GM18520 (cell line): Measurements from ENCODE around the gene ITSN1.

Experiments
- ATAC-seq: cut with Tn5 transposase; IDR thresholded peaks from one replicate; pipeline ENCODE4 v1.9.1; 2021; ENCODE audit not compliant: unreplicated experiment

ITSN1 gene

DNA sequence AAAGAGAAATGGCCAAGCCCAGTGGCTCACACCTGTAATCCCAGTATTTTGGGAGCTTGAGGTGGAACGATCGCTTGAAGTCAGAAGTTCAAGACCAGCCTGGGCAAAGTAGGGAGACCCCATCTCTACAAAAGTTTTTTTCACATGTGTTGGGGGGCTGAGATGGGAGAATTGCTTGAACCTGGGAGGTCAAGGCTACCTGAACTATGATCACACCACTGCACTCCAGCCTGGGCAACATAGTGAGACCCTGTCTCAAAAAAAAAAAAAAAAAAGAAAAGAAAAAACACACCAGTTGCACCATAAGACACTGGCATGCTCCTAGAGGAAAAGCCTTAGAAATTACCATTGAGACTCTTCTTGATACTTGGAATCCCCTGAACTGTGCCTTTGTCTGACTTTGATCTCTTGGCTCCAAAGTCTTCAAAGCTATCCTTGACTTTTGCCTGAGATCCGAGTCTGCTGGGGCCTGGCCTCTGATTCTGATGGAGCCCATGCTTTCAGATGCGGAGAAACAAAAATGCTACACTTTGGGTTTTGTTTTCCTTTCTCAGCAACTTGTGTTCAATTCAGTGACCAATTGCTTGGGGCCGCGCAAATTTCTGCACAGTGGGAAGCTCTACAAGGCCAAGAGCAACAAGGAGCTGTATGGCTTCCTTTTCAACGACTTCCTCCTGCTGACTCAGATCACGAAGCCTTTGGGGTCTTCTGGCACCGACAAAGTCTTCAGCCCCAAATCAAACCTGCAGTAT is 239.6 kb downstream of the ITSN1 start:
- no peak for ATAC-seq

DNA sequence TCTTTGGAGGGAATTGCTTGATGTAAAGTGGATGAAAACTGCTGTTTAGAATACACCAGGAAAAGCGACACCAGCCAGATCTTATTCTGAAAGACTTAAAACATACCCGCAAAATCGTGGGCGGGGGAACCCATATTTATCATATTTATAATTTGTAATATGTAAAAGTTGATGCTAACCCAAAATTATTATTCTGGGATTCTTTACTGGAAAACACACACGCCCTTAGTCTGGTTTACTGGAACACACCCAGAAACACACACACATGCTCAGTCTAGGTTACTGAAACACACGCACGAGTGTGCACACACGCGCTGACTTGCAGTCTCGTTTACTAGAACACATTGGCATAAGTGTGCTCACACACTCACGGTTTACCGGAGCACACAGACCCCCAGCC is 240.8 kb downstream of the ITSN1 start:
- ATAC-seq, result no peak

DNA sequence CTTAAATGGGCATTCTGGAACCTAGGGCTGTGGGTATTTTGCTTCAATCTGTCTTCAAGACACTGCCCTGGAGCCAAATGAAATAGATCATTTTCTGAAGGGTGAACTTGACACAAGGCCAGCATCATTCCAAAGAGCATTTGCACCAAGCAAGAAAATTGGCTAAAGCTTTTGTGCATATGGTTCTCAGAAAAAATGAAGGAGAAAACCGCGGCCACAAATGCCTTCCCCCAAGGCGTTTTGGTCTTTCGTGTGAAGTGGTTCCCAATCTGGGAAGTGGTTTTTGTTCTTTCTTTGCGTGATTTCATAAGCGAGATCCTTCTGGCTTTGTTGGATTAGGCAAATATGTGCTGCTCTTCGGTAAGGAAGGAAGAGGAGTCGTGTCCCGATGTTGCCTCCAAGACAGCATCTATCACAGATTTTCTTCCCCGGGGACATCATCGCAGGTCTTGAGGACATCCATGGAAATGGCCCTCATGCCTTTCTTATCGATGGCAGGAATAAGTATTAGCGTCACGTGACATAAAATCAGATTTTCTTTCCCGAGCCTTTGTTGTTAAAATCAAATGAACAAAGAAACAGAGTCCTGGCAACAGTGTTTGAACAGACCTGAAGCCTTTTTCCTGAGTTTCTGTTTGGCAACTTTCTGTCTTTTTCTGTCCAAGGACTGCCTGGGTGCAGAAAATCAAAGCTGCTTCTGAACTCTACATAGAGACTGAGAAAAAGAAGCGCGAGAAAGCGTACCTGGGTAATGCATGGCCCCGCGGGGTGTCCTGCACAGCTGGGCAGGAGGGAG is 242.3 kb downstream of the ITSN1 start:
- no peak for ATAC-seq

DNA sequence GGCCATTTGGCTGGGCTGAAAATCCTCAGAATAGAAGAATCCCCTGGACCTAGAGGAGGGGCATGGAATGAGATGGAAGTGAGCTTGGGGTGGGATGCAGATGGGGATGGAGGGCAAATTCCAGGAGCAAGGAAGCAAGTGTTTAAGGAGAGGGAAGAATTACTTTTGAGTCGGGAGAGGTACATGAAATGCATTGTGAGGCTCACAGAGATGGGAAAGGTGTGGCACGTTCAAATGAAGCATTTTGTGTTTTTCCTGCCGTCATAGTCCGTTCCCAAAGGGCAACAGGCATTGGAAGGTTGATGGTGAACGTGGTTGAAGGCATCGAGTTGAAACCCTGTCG is 242.8 kb downstream of the ITSN1 start:
- ATAC-seq, result no peak

DNA sequence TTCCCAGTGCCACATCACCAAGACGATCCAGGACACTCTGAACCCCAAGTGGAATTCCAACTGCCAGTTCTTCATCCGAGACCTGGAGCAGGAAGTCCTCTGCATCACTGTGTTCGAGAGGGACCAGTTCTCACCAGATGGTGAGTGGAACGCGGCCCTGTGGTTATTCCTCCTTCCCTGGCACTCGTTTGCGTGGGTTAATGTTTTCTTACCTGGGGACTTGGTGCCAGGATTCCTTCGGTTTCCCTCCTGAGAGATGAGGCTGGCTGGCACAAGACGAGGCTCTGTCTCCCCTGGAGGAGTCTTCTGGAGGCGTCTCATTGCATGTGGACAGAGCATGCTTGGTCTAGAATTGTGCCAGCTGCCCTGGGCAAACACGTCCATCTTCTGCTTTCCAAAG is 244.0 kb downstream of the ITSN1 start:
- no peak for ATAC-seq

DNA sequence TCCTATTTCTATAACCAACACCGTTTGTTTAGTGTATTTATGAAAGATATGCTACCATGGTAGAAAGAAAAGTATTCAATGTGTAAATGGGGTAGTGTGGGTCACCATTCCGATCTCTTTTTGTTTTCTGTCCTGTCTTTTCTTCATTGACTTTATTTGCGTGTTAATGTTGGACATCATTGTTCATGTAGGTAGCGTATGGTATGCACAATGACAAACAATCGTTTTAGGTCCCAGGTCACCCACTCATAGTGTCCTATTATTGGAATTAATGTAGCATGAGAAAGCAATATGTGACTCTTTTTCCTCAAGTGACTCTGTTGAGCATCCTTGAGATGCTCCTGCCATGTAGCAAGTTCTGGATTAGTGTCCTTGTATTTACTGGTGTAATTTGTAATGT is 247.9 kb downstream of the ITSN1 start:
- ATAC-seq, result no peak

DNA sequence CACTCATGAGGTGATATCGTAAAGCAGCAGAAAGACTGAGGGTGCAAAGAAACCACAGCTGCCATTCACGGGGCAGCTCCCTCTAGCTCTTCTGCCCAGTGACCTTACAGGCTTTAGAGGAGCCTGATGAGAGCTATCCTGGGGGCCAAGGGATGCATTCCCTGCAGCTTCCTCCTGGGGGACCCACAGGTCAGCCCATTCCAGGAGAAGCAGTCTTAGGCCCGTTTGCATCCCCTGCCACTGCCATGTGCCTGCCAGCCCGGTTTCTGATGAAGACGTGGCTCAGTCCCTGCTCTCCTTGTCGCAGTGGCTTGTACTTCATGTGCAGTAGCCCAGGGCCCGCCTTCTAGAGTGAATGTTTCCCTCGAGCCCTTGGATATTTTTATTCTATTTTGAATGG is 250.6 kb downstream of the ITSN1 start:
- no peak for ATAC-seq

DNA sequence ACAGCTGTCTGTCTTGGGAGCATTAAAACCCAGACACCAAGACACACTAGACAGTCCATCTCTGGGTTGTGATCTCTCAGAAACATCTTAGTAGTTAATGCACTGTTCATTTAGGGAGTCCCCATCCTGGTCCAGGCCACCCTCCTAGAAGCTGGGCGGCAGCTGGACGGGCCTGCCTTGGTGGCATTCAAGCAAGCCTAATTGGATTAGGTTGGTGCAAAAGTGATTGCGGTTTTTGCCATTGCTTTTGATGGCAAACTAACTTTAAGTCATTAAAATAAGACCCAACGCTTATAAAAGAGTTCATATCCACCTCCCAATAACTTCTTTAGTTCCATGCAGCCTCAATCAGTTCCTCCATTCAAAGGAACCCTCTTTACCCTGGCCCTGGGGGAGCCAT is 251.6 kb downstream of the ITSN1 start:
- ATAC-seq, result no peak

DNA sequence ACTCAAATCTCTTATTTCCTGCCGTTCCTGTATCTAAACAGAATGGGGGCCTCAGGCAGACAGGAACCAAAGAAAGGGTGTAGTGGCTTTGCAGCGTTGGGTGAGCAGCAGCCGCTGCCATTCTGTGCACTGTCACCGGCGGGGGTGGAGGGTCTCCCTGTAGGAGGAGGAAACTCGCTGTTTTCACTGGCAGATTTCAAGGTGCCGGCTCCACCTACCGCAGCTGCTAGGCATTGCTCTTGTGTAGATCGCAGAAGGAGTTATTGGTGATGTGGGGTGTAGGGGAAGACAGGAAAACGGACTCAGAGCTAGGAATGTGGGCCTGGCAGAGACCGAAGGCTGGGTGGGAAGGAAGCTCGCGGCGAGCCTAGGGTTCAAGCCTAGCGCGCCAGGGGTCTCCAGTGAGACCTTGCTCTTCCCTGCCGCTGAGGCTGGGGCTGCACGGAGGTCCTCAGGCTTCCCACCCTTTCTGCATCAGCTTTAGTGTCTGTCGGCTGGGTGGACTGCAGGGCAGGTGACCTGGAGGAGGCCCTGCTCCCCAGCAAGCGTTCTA is 252.5 kb downstream of the ITSN1 start:
- ATAC-seq, result no peak

DNA sequence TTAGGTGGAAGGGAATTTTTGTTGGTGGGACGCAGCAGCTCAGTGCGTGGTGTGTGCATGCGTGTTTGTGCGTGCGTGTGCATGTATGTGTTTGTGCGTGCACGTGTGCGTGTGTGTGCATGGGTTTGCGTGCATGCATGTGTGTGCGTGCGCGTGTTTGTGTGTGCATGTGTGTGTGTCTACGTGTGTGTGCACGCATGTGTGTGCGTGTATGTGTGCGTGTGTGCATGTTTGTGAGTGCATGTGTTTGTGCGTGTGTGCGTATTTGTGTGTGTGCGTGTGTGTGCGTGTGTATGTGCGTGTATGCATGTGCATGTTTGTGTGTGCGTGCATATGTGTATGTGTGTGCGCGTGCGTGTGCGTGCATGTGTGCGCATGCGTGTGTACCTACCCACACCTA is 253.1 kb downstream of the ITSN1 start:
- ATAC-seq, result no peak

DNA sequence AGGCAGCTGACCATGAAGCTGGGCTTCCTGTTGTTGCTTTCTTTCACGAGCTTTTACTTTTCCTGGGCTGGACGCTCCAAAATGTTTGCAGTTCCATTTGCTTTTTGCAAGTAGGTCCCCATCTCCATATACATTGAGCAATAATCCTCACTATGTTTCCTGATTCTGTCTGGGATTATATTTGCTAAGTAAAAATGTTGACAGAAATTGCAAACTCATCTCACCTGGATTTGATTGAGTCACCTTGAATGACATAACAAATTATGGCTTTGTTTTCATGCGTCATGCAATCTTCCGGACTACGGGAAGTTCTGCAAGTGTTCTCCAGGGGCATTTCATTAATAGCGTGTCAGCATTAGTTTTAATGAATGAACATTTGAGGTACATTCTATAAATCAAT is 254.4 kb downstream of the ITSN1 start:
- ATAC-seq, result no peak

DNA sequence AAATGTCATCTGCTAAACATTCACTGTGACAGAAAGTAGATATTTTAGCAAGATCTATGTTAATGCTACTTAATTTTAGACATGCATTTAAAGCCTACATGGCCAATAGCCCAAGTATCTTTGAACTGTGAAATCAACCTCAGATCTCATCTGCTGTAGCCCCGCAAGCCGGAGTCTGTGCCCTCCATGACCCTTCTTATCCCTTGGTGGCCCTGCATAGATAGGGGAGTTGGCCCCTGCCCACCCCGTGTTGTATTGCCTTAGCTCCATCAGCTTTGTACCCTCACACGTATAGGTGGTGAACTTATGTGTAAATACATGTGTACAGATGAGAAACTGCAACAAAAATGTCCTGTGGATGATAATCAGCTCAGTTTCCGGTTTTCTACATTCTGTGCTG is 254.8 kb downstream of the ITSN1 start:
- no peak for ATAC-seq

DNA sequence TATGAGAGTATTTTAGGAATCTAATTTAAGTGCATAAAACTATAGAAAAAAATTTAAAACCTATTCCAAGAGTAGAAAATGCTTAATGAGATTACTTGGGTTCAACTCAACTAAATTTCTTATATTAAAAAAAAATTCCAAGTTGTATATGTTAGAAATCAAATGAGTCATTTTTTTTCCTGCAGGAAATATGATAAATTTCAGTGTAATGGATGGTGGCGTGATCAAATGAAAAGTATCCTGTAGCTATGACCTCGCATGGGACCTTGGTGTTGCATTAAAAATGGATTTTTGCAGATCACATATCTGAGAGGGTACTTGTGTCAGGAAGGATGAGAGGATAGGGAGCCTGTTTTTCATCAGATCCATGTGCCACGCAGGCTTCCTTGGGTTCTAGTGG is 255.4 kb downstream of the ITSN1 start:
- no peak for ATAC-seq

DNA sequence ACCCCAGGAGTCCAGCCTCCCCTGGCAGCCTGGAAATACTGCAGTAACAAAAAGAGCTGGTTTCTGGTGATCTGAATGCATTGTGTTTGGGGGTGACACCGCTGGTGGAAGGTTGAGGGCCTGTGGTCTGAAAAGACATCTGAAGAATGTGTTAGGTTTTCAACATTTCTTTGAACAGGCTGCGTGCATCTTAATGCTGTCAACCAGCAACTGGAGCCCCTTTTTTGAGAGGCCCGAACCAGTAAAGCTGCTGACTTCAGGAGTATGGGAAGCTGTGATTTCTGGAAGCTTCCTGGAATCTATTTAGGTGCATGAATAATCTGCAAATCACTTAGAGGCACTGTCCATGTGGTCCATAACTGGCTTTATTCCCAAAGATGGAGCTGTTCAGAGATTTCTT is 256.3 kb downstream of the ITSN1 start:
- no peak for ATAC-seq

DNA sequence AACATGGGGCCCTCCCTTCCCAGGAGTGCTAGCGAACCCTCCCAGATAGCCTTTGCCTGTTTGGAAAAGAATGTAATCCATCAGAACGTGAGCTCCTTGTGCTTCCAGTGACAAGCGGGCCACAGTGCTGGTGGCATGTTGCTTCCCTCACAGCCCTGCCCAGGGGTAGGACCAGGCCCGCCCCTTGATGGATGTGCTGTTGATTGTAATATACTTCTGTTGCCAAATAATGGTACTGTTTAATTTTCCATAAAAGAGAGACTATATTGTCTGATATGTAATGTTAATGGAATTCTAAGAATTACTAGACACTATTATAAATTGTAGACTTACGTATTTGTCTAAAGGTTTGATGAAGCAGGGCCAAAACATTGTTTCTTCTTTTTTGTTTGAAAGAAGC is 256.9 kb downstream of the ITSN1 start:
- no peak for ATAC-seq

DNA sequence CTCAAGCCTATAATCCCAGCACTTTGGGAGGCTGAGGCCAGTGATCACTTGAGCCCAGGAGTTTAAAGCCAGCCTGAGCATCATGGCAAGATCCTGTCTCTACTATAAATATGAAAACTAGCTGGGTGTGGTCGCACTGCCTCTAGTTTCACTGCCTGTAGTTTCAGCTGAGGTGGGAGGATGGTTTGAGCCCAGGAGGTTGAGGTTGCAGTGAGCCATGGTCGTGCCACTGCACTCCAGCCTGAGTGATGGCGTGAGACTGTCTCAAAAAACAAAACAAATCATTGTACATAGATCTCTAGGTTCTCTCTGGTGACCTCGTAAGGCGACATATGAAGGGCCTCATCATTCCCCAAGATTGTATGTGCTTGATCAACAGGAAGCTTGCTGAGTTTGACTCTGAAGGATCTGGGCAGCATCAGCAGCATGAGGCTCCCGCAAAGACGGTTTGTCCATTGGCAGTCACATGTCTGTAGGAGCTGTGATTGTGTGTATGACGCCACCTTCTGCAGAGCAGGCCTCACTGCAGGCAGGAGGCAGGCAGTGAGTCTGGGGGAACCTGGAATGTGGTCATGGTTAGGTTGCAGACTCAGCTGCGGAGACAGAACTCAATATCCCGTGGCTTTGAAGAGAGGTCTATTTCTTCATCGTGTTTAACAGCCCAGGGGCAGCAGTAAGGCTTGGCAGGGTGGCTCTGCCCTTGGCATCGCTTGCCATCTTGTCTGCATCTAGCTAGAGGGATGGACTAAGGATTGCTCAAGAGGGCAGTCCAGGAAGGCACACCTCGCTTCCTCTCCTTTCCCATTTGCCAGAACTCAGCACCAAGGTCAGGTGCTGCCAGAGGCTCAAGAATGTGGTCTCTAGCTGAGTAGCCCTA is 259.3 kb downstream of the ITSN1 start:
- no peak for ATAC-seq

DNA sequence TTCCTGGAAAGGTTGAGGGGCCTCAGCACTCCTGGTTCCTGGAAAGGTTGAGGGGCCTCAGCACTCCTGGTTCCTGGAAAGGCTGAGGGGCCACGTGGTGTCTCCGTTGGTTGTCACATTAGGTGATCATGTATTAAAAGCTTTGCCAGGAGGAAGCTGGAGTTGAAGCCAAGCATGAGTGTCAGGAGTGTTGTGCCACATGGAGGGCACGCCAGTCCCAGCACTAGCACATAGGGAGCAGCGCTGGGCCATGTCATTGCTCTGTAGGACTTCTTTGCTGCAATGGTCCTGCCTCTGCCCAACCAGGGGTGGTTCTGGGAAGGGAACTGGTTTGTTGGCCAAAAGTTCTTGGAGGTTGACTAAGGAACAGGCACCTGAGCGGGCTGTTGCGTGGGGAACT is 260.0 kb downstream of the ITSN1 start:
- ATAC-seq, result no peak

DNA sequence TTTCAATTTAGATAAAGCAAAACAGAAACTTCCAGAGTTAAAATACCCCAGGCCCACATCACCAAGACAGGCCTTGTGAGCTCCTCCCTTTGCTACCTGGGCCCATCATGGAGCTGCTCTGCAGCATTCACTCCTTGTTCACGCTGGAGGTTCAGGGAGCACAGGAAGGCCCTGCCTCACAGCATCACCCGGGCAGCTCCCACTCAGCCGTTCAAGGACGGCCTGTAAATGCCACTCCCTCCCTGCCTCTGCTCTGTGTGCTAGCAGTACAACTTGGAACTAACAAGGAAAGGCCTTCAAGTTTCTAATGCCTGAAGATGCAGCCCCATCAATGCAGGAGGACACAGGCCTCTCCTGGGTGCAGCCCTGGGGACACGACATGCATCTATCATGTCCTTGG is 261.7 kb downstream of the ITSN1 start:
- ATAC-seq, result no peak

DNA sequence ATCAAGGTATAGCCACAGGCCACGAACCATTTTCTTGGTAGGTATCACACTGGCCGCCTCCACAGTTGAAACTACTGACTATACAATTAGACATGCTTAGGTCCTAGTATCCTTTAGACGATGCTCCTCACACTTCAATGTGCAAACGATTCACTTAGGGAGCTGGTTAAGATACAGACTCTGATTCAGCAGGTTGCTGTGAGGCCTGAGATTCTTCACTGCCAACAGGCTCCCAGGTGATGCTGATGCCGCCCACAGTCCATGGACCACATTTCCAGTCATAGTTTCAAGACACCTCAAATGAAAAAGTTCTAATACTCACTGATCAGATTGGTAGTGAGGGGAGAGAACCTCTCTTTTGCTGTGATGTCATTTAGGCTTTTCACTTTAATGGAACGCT is 266.5 kb downstream of the ITSN1 start:
- no peak for ATAC-seq

DNA sequence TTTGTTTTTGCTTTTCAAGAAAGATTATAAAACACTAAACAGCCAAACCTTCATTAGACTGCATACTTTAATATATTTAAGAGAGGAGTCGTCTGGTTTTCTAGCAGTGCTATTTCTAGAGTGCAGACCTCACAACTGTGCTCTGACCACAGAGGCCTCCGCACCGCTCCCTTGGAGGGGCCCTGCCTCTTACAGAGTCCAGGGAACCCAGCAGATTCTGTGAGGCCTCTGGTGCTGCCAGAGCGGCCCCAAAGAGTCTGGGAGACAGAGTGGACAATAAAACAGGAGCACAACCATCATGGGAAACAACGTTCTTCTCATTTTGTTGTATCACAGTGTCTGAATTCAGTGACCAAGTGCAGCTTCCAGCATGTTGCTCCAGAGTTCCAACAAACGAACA is 267.5 kb downstream of the ITSN1 start:
- no peak for ATAC-seq

DNA sequence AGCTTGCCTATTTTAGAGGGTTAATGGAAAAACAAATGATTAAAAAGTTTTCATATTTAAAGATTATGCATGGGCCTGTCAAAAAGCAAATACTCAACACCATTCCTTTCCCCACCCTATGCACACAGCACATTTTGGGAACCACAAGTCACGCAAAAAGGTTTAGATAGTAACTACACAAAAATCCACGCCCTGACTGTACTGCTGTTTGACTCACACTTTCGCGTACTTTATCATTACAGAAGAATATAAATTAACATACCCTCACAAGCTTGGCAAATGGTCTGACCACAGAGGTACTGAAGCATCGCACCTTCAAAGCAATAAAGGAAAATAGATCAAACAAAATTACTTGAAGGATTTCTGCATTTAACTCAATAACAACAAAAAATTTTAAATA is 271.9 kb downstream of the ITSN1 start:
- no peak for ATAC-seq
